ENCODE data around the gene RPS19.

- TF ChIP-seq CTCF (IDR thresholded peaks at IDR 0.05; ENCODE audit: low read length) (no peak), EZH2 (IDR thresholded peaks at IDR 0.05; ENCODE audit: borderline replicate concordance, low read length) (no peak)
Measured at GRCh38 chr19:41909706-41910105, 49.7 kb downstream of the RPS19 start.
